Measurements from ENCODE around the gene ENOX2. TPM values are rescaled to one million over a fixed set of nuclear protein-coding genes. Genes with fewer than 3 reads are reported as not detected.
A peak's percentile ranks its signal among the peaks of the same experiment; 100 is the strongest.

The ENOX2 gene
- 4.4 and 5.1 TPM in 2 replicates for polyA plus RNA-seq (2013)

- Histone ChIP-seq H3K4me3 (ENCODE audit: low read depth, low read length) (peak within 1 kb of the TSS; percentile 88), H2BK5ac (ENCODE audit: low read depth, low read length, poor library complexity) (peak within 1 kb of the TSS; percentile 97), H3K14ac (ENCODE audit: low read length) (peak within 1 kb of the TSS; percentile 94), H2BK12ac (ENCODE audit: low read length) (no peak within 1 kb of the TSS), H3K79me1 (ENCODE audit: low read length) (peaks cover 3% of the 10 kb centered on the region), H3K79me2 (ENCODE audit: control insufficient read depth, insufficient read depth, low read length, poor library complexity) (no peaks in the 10 kb centered on the region), H3K4me2 (ENCODE audit: low read length) (peak within 1 kb of the TSS; percentile 78), H2BK120ac (ENCODE audit: insufficient read depth, low read length, poor library complexity) (peak within 1 kb of the TSS; percentile 60), H3K4me1 (ENCODE audit: control insufficient read depth in 1 of 2, insufficient read depth in 2 of 2, low read length in 2 of 2) (no peaks in the 10 kb centered on the region), H3K27ac (ENCODE audit: low read depth, low read length) (peak within 1 kb of the TSS; percentile 71), H4K91ac (ENCODE audit: low read depth, low read length) (peak within 1 kb of the TSS; percentile 93), H2AFZ (ENCODE audit: insufficient read depth, low read length, poor library complexity) (peak within 1 kb of the TSS; percentile 98), H3K9ac (ENCODE audit: low read length) (peak within 1 kb of the TSS; percentile 99), H4K12ac (ENCODE audit: low read depth, low read length) (peak within 1 kb of the TSS; percentile 96), H3K4ac (ENCODE audit: low read depth, low read length) (no peak within 1 kb of the TSS), H3K36me3 (ENCODE audit: control insufficient read depth in 1 of 2, insufficient read depth in 2 of 2, low read length in 2 of 2) (no peaks in the 10 kb centered on the region), H3K27me3 (ENCODE audit: insufficient read depth, low read length) (no peaks in the 10 kb centered on the region), H3K9me3 (ENCODE audit: insufficient read depth, low read depth, low read length) (no peaks in the 10 kb centered on the region), H3K18ac (ENCODE audit: low read length) (peak within 1 kb of the TSS; percentile 86), H2AK5ac (ENCODE audit: low read length) (no peak within 1 kb of the TSS), H3K23ac (ENCODE audit: low read length) (no peak within 1 kb of the TSS), H4K8ac (ENCODE audit: low read depth, low read length) (peak within 1 kb of the TSS; percentile 96)
- peak; percentile 88 to 90 for DNase-seq
- WGBS (ENCODE audit: extremely low coverage, insufficient coverage, insufficient read length), result no CpG with 5 or more reads among the region's 50 CpGs
These were observed at the start of gene ENOX2 for GRCh38 chrX:130902783-130903613. Gene ENOX2, minus strand, starts transcription at chrX:130903209. Its CDS starts 199,993 bp downstream, at chrX:130703216.

- no peak overlapping the region for H2AK5ac ChIP-seq (ENCODE audit: low read length)
- no peak overlapping the region for H3K23ac ChIP-seq (ENCODE audit: low read length)
- no peak overlapping the region for H4K91ac ChIP-seq (ENCODE audit: low read depth, low read length)
- no peaks in the 10 kb centered on the region for H3K9me3 ChIP-seq (ENCODE audit: insufficient read depth, low read depth, low read length)
- H2BK12ac ChIP-seq (ENCODE audit: low read length), result no peak overlapping the region
- no CpG with 5 or more reads among the region's 2 CpGs for WGBS (ENCODE audit: extremely low coverage, insufficient coverage, insufficient read length)
- no peak overlapping the region for H3K9ac ChIP-seq (ENCODE audit: low read length)
- H3K4me1 ChIP-seq (ENCODE audit: control insufficient read depth in 1 of 2, insufficient read depth in 2 of 2, low read length in 2 of 2), result no peaks in the 10 kb centered on the region
- H3K79me2 ChIP-seq (ENCODE audit: control insufficient read depth, insufficient read depth, low read length, poor library complexity), result no peaks in the 10 kb centered on the region
- no peaks in the 10 kb centered on the region for H3K79me1 ChIP-seq (ENCODE audit: low read length)
- no peak overlapping the region for H4K12ac ChIP-seq (ENCODE audit: low read depth, low read length)
- H2AFZ ChIP-seq (ENCODE audit: insufficient read depth, low read length, poor library complexity), result no peak overlapping the region
- no peak overlapping the region for H3K27ac ChIP-seq (ENCODE audit: low read depth, low read length)
- H2BK5ac ChIP-seq (ENCODE audit: low read depth, low read length, poor library complexity), result no peak overlapping the region
- H3K4me3 ChIP-seq (ENCODE audit: low read depth, low read length), result no peak overlapping the region
- no peak overlapping the region for H4K8ac ChIP-seq (ENCODE audit: low read depth, low read length)
- no peak overlapping the region for H3K4me2 ChIP-seq (ENCODE audit: low read length)
- H3K4ac ChIP-seq (ENCODE audit: low read depth, low read length), result no peak overlapping the region
- no peak overlapping the region for H3K14ac ChIP-seq (ENCODE audit: low read length)
- H3K27me3 ChIP-seq (ENCODE audit: insufficient read depth, low read length), result no peaks in the 10 kb centered on the region
- H3K18ac ChIP-seq (ENCODE audit: low read length), result no peak overlapping the region
- no peaks in the 10 kb centered on the region for H3K36me3 ChIP-seq (ENCODE audit: control insufficient read depth in 1 of 2, insufficient read depth in 2 of 2, low read length in 2 of 2)
- no peak for DNase-seq
- no peak overlapping the region for H2BK120ac ChIP-seq (ENCODE audit: insufficient read depth, low read length, poor library complexity)
These were observed 49.4 kb upstream of the ENOX2 start for GRCh38 chrX:130952266-130953043.

- no peak overlapping the region for H2BK5ac ChIP-seq (ENCODE audit: low read depth, low read length, poor library complexity)
- H2AK5ac ChIP-seq (ENCODE audit: low read length), result no peak overlapping the region
- WGBS (ENCODE audit: extremely low coverage, insufficient coverage, insufficient read length), result no CpG with 5 or more reads among the region's 2 CpGs
- H3K9me3 ChIP-seq (ENCODE audit: insufficient read depth, low read depth, low read length), result no peaks in the 10 kb centered on the region
- no peaks in the 10 kb centered on the region for H3K27me3 ChIP-seq (ENCODE audit: insufficient read depth, low read length)
- no peaks in the 10 kb centered on the region for H3K79me2 ChIP-seq (ENCODE audit: control insufficient read depth, insufficient read depth, low read length, poor library complexity)
- H3K18ac ChIP-seq (ENCODE audit: low read length), result no peak overlapping the region
- H3K79me1 ChIP-seq (ENCODE audit: low read length), result no peaks in the 10 kb centered on the region
- no peak overlapping the region for H3K4me2 ChIP-seq (ENCODE audit: low read length)
- H3K4me1 ChIP-seq (ENCODE audit: control insufficient read depth in 1 of 2, insufficient read depth in 2 of 2, low read length in 2 of 2), result no peaks in the 10 kb centered on the region
- H3K27ac ChIP-seq (ENCODE audit: low read depth, low read length), result no peak overlapping the region
- no peak overlapping the region for H2AFZ ChIP-seq (ENCODE audit: insufficient read depth, low read length, poor library complexity)
- no peak overlapping the region for H3K9ac ChIP-seq (ENCODE audit: low read length)
- H3K4me3 ChIP-seq (ENCODE audit: low read depth, low read length), result no peak overlapping the region
- no peaks in the 10 kb centered on the region for H3K36me3 ChIP-seq (ENCODE audit: control insufficient read depth in 1 of 2, insufficient read depth in 2 of 2, low read length in 2 of 2)
- no peak overlapping the region for H4K91ac ChIP-seq (ENCODE audit: low read depth, low read length)
- H3K4ac ChIP-seq (ENCODE audit: low read depth, low read length), result no peak overlapping the region
- H3K23ac ChIP-seq (ENCODE audit: low read length), result no peak overlapping the region
- no peak overlapping the region for H3K14ac ChIP-seq (ENCODE audit: low read length)
- H4K12ac ChIP-seq (ENCODE audit: low read depth, low read length), result no peak overlapping the region
- no peak overlapping the region for H2BK120ac ChIP-seq (ENCODE audit: insufficient read depth, low read length, poor library complexity)
- H2BK12ac ChIP-seq (ENCODE audit: low read length), result no peak overlapping the region
- no peak for DNase-seq
- H4K8ac ChIP-seq (ENCODE audit: low read depth, low read length), result no peak overlapping the region
These were observed 41.2 kb upstream of the ENOX2 start for GRCh38 chrX:130944230-130944629.

- Histone ChIP-seq H3K27me3 (ENCODE audit: insufficient read depth, low read length) (no peaks in the 10 kb centered on the region), H2AFZ (ENCODE audit: insufficient read depth, low read length, poor library complexity) (no peak overlapping the region), H4K12ac (ENCODE audit: low read depth, low read length) (no peak overlapping the region), H3K9ac (ENCODE audit: low read length) (no peak overlapping the region), H3K79me1 (ENCODE audit: low read length) (no peaks in the 10 kb centered on the region), H2BK120ac (ENCODE audit: insufficient read depth, low read length, poor library complexity) (no peak overlapping the region), H2AK5ac (ENCODE audit: low read length) (no peak overlapping the region), H4K8ac (ENCODE audit: low read depth, low read length) (no peak overlapping the region), H2BK12ac (ENCODE audit: low read length) (no peak overlapping the region), H3K9me3 (ENCODE audit: insufficient read depth, low read depth, low read length) (no peaks in the 10 kb centered on the region), H3K79me2 (ENCODE audit: control insufficient read depth, insufficient read depth, low read length, poor library complexity) (no peaks in the 10 kb centered on the region), H3K4me1 (ENCODE audit: control insufficient read depth in 1 of 2, insufficient read depth in 2 of 2, low read length in 2 of 2) (no peaks in the 10 kb centered on the region), H3K4me3 (ENCODE audit: low read depth, low read length) (no peak overlapping the region), H3K36me3 (ENCODE audit: control insufficient read depth in 1 of 2, insufficient read depth in 2 of 2, low read length in 2 of 2) (no peaks in the 10 kb centered on the region), H2BK5ac (ENCODE audit: low read depth, low read length, poor library complexity) (no peak overlapping the region), H3K4ac (ENCODE audit: low read depth, low read length) (no peak overlapping the region), H3K4me2 (ENCODE audit: low read length) (no peak overlapping the region), H3K23ac (ENCODE audit: low read length) (no peak overlapping the region), H3K14ac (ENCODE audit: low read length) (no peak overlapping the region), H3K27ac (ENCODE audit: low read depth, low read length) (no peak overlapping the region), H4K91ac (ENCODE audit: low read depth, low read length) (no peak overlapping the region), H3K18ac (ENCODE audit: low read length) (no peak overlapping the region)
- DNase-seq, result no peak
These were observed 34.1 kb upstream of the ENOX2 start for GRCh38 chrX:130937101-130937500.

Data from trophoblast cell (in vitro differentiated cells and primary cell).